GM12892 (cell line): ENCODE results near the gene TEKT4.
"Not testable (repeated sequence)": the region's sequence is repeated elsewhere in the genome, so short reads cannot be mapped to it uniquely, and the experiment has no call there.

ENCODE experiments used
- POLR2A ChIP-seq: IDR thresholded peaks from 2 replicates; pipeline ENCODE4 v1.6.1; 2011; ENCODE audit warnings: low read depth, low read length, control low read depth
- POLR2AphosphoS5 ChIP-seq: IDR thresholded peaks from 2 replicates; pipeline ENCODE4 v1.6.1; 2011; ENCODE audit warnings: low read depth, low read length, control low read depth

GRCh38 chr2:94862903-94863302 is 8.3 kb upstream of the TEKT4 start:
- TF ChIP-seq POLR2A, POLR2AphosphoS5: not testable (repeated sequence)
